ENCODE data around the gene TRPM5. TPM values are rescaled to one million over a fixed set of nuclear protein-coding genes. Genes with fewer than 3 reads are reported as not detected.

The TRPM5 gene
- total RNA-seq, 1 experiment from 2014 or later, result not detected

- intact Hi-C loops (cut with micrococcal nuclease; ENCODE audit: unreplicated experiment), result no loop called here
- no peaks in the 10 kb centered on the region for H3K36me3 ChIP-seq (ENCODE audit: insufficient read depth, low read length, poor library complexity, severe bottlenecking)
- no peaks in the 10 kb centered on the region for H3K4me1 ChIP-seq (ENCODE audit: insufficient read depth, low read length, poor library complexity, severe bottlenecking)
- peaks cover 10% of the 10 kb centered on the region for H3K27me3 ChIP-seq (replicated peaks; ENCODE audit: insufficient read depth, low read depth, low read length, poor library complexity)
- DNase-seq (ENCODE audit: low spot score), result no peak
- H3K4me3 ChIP-seq (ENCODE audit: low read depth, low read length, poor library complexity, severe bottlenecking), result no peak overlapping the region
- TF ChIP-seq CTCF (conservative IDR thresholded peaks at IDR 0.05; ENCODE audit: low read depth, low read length) (no peak), EZH2 (IDR thresholded peaks at IDR 0.05; ENCODE audit: borderline replicate concordance, low read depth, low read length, poor library complexity, severe bottlenecking) (no peak)
- CTCF ChIA-PET, result no interaction called here
- peaks cover 9% of the 10 kb centered on the region for H3K9me3 ChIP-seq (ENCODE audit: low read depth, low read length, poor library complexity, severe bottlenecking)
- no TSS peak for BruUV-seq (replicated peaks)
- no peak overlapping the region for H3K27ac ChIP-seq (ENCODE audit: low read depth, low read length, poor library complexity, severe bottlenecking)
- POLR2A ChIA-PET (ENCODE audit: low non-redundant PET), result no interaction called here
These were observed 43.7 kb upstream of the TRPM5 start for GRCh38 chr11:2488004-2488403.

- Histone ChIP-seq H3K4me1 (ENCODE audit: insufficient read depth, low read length, poor library complexity, severe bottlenecking) (no peaks in the 10 kb centered on the region), H3K27me3 (replicated peaks; ENCODE audit: insufficient read depth, low read depth, low read length, poor library complexity) (peaks cover 5% of the 10 kb centered on the region), H3K27ac (ENCODE audit: low read depth, low read length, poor library complexity, severe bottlenecking) (no peak overlapping the region), H3K4me3 (ENCODE audit: low read depth, low read length, poor library complexity, severe bottlenecking) (no peak overlapping the region), H3K9me3 (ENCODE audit: low read depth, low read length, poor library complexity, severe bottlenecking) (peaks cover 9% of the 10 kb centered on the region), H3K36me3 (ENCODE audit: insufficient read depth, low read length, poor library complexity, severe bottlenecking) (no peaks in the 10 kb centered on the region)
- POLR2A ChIA-PET (ENCODE audit: low non-redundant PET), result no interaction called here
- intact Hi-C loops (cut with micrococcal nuclease; ENCODE audit: unreplicated experiment), result no loop called here
- TF ChIP-seq CTCF (conservative IDR thresholded peaks at IDR 0.05; ENCODE audit: low read depth, low read length), result no peak
- TF ChIP-seq EZH2 (IDR thresholded peaks at IDR 0.05; ENCODE audit: borderline replicate concordance, low read depth, low read length, poor library complexity, severe bottlenecking), result no peak
- DNase-seq (ENCODE audit: low spot score), result no peak
- CTCF ChIA-PET, result no interaction called here
- BruUV-seq (replicated peaks), result no TSS peak
These were observed 40.3 kb upstream of the TRPM5 start for GRCh38 chr11:2484576-2485125.

DNA sequence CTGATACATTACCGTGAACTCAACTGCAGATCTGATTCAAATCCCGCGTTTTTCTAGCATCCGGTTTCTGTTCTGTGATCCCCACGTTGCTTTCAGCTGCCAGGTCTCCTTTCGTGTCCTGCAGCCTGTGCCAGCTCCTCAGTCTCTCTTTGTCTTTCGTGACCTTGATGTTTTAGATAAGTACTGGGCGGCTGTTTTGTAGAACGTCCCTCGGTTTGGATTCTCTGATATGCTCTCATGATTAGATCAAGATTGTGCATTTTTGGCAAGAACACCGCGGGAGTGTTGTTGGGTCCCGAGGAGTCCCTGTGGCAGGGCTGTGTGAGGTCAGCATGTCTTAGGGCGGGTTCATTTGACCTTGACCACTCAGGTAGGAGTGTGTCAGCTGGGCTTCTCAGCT is 39.1 kb upstream of the TRPM5 start:
- peaks cover 5% of the 10 kb centered on the region for H3K27me3 ChIP-seq (replicated peaks; ENCODE audit: insufficient read depth, low read depth, low read length, poor library complexity)
- POLR2A ChIA-PET (ENCODE audit: low non-redundant PET), result no interaction called here
- no peak overlapping the region for H3K4me3 ChIP-seq (ENCODE audit: low read depth, low read length, poor library complexity, severe bottlenecking)
- CTCF ChIA-PET, result no interaction called here
- DNase-seq (ENCODE audit: low spot score), result no peak
- no TSS peak for BruUV-seq (replicated peaks)
- TF ChIP-seq CTCF (conservative IDR thresholded peaks at IDR 0.05; ENCODE audit: low read depth, low read length) (no peak), EZH2 (IDR thresholded peaks at IDR 0.05; ENCODE audit: borderline replicate concordance, low read depth, low read length, poor library complexity, severe bottlenecking) (no peak)
- intact Hi-C loops (cut with micrococcal nuclease; ENCODE audit: unreplicated experiment), result no loop called here
- H3K9me3 ChIP-seq (ENCODE audit: low read depth, low read length, poor library complexity, severe bottlenecking), result peaks cover 9% of the 10 kb centered on the region
- H3K27ac ChIP-seq (ENCODE audit: low read depth, low read length, poor library complexity, severe bottlenecking), result no peak overlapping the region
- H3K4me1 ChIP-seq (ENCODE audit: insufficient read depth, low read length, poor library complexity, severe bottlenecking), result no peaks in the 10 kb centered on the region
- no peaks in the 10 kb centered on the region for H3K36me3 ChIP-seq (ENCODE audit: insufficient read depth, low read length, poor library complexity, severe bottlenecking)
